NB4 (cell line): Measurements from ENCODE around the gene ADGRG6.

Experiments
- DNase-seq: peaks from one replicate; pipeline ENCODE4 v3.0.0; 2010; ENCODE audit warnings: low read depth
- H3K4me3 ChIP-seq: one replicate; pipeline ENCODE4 v1.5.1; 2011; ENCODE audit warnings: mild to moderate bottlenecking, low read depth, low read length, moderate library complexity
- CTCF ChIP-seq: IDR thresholded peaks from one replicate; pipeline ENCODE4 v1.5.1; 2012; ENCODE audit warnings: low read depth, low read length
- MAX ChIP-seq: IDR thresholded peaks from 2 replicates; pipeline ENCODE4 v1.6.1; 2011; ENCODE audit warnings: low read depth, low read length
- MYC ChIP-seq: IDR thresholded peaks from 2 replicates; pipeline ENCODE4 v1.6.1; 2011; ENCODE audit warnings: low read depth, low read length
- POLR2A ChIP-seq: IDR thresholded peaks from 2 replicates; pipeline ENCODE4 v1.6.1; 2011; ENCODE audit warnings: mild to moderate bottlenecking; ENCODE audit not compliant: insufficient read length; ENCODE audit errors: extremely low read depth

The ADGRG6 gene

GRCh38 chr6:142412658-142413057, 110.9 kb downstream of the ADGRG6 start:
- DNase-seq: no peak
- TF ChIP-seq POLR2A (no peak), CTCF (no peak), MAX (no peak), MYC (no peak)
- no peak overlapping the region for H3K4me3 ChIP-seq

GRCh38 chr6:142413111-142413510, 111.3 kb downstream of the ADGRG6 start:
- no peak overlapping the region for H3K4me3 ChIP-seq
- no peak for TF ChIP-seq MAX
- TF ChIP-seq POLR2A: no peak
- no peak for TF ChIP-seq CTCF
- no peak for DNase-seq

- TF ChIP-seq MYC: no peak
- no peak for TF ChIP-seq CTCF
- TF ChIP-seq POLR2A: no peak
- no peak for TF ChIP-seq MAX
- no peak overlapping the region for H3K4me3 ChIP-seq
- no peak for DNase-seq
Measured at GRCh38 chr6:142414462-142415250, 112.8 kb downstream of the ADGRG6 start.

GRCh38 chr6:142416179-142416578, 114.4 kb downstream of the ADGRG6 start:
- TF ChIP-seq POLR2A: no peak
- no peak for TF ChIP-seq MYC
- no peak for TF ChIP-seq CTCF
- TF ChIP-seq MAX: no peak
- DNase-seq: no peak
- H3K4me3 ChIP-seq: no peak overlapping the region

GRCh38 chr6:142416686-142417085, 114.9 kb downstream of the ADGRG6 start:
- TF ChIP-seq POLR2A: no peak
- TF ChIP-seq CTCF: no peak
- no peak for TF ChIP-seq MYC
- no peak for TF ChIP-seq MAX
- no peak overlapping the region for H3K4me3 ChIP-seq
- no peak for DNase-seq
